ENCODE measurements around the gene SKP1.

DNA sequence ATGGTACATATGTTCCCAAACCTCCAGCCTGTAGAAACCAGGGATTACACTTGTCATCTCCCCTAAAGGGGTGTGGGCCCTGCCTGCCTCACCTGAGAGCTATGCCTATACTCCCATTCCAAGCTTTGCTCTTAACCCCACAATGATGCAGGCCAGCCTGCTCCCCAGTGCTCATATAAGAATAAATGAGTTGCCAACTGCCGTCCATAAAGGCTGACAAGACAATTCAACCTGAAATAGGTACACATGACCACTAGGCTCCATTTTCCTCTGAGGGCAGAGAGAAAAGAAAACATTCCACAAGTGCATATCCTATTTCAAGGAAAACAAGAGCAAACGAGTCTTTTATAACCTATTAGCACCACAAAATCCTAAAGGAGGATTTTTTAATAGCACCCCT lies 28.4 kb downstream of the SKP1 start:
- TF ChIP-seq TAF1 (IDR thresholded peaks at IDR 0.05; ENCODE audit: low read depth, low read length) (no peak), POLR2A (IDR thresholded peaks at IDR 0.05; ENCODE audit: low read depth, low read length) (peak; percentile 34; the same call in 1 of the 2 replicates), POLR2AphosphoS5 (IDR thresholded peaks at IDR 0.05; ENCODE audit: low read depth, low read length) (peak; percentile 75), POU2F2 (IDR thresholded peaks at IDR 0.05; ENCODE audit: low read depth, low read length) (no peak)

Data from GM12891 (cell line).